Endothelial cell (in vitro differentiated cells): ENCODE data around the gene TNFSF15. TPM values are rescaled to one million over a fixed set of nuclear protein-coding genes. Genes with fewer than 3 reads are reported as not detected.

Source experiments
- DNase-seq: peaks from one replicate; pipeline ENCODE4 v3.0.0; 2021; ENCODE audit warnings: low spot score
- H3K27ac Mint-ChIP-seq: one replicate; pipeline ENCODE4 v1.8.0; 2021; ENCODE audit warnings: mixed read lengths, inconsistent platforms; ENCODE audit not compliant: unreplicated experiment
- H3K27me3 Mint-ChIP-seq: one replicate; pipeline ENCODE4 v1.8.0; 2021; ENCODE audit warnings: mild to moderate bottlenecking, moderate library complexity, mixed read lengths, inconsistent platforms; ENCODE audit not compliant: unreplicated experiment
- H3K36me3 Mint-ChIP-seq: one replicate; pipeline ENCODE4 v1.8.0; 2021; ENCODE audit warnings: mild to moderate bottlenecking, low read depth, mixed read lengths, inconsistent platforms; ENCODE audit not compliant: unreplicated experiment
- H3K4me1 Mint-ChIP-seq: one replicate; pipeline ENCODE4 v1.8.0; 2021; ENCODE audit warnings: mild to moderate bottlenecking, mixed read lengths, inconsistent platforms; ENCODE audit not compliant: unreplicated experiment
- H3K4me3 Mint-ChIP-seq: one replicate; pipeline ENCODE4 v1.8.0; 2021; ENCODE audit warnings: mild to moderate bottlenecking, mixed read lengths, inconsistent platforms; ENCODE audit not compliant: unreplicated experiment
- H3K9me3 Mint-ChIP-seq: one replicate; pipeline ENCODE4 v1.8.0; 2021; ENCODE audit warnings: mixed read lengths, inconsistent platforms; ENCODE audit not compliant: unreplicated experiment
- CTCF ChIP-seq: fragments of 200-600 bp; sonication (generic); IDR thresholded peaks from one replicate; pipeline ENCODE4 v1.5.0; 2021; ENCODE audit warnings: antibody characterized with exemption; ENCODE audit not compliant: unreplicated experiment
- total RNA-seq: library from RNA; stranded (reverse); fragmentation: NEBNext Ultra II Directional; extraction: Animal tissue kit (Norgen Biotek cat#: 25700); gene quantifications from one replicate; pipeline ENCODE4 v1.2.1, GENCODE V29; 2021; ENCODE audit not compliant: unreplicated experiment

Gene TNFSF15
- total RNA-seq, 1 donor from 2014 or later, result not detected

- no peak for DNase-seq
- H3K4me1 Mint-ChIP-seq, result no peaks in the 10 kb centered on the region
- no peak for TF ChIP-seq CTCF
- H3K4me3 Mint-ChIP-seq, result no peak overlapping the region
- no peaks in the 10 kb centered on the region for H3K27me3 Mint-ChIP-seq
- H3K27ac Mint-ChIP-seq, result no peak overlapping the region
- H3K9me3 Mint-ChIP-seq, result no peaks in the 10 kb centered on the region
- H3K36me3 Mint-ChIP-seq, result no peaks in the 10 kb centered on the region
These were observed 48.4 kb downstream of the TNFSF15 start for GRCh38 chr9:114757395-114757794.

GRCh38 chr9:114756920-114757319 is 48.9 kb downstream of the TNFSF15 start:
- no peaks in the 10 kb centered on the region for H3K9me3 Mint-ChIP-seq
- TF ChIP-seq CTCF, result no peak
- H3K4me1 Mint-ChIP-seq, result no peaks in the 10 kb centered on the region
- H3K27ac Mint-ChIP-seq, result no peak overlapping the region
- H3K36me3 Mint-ChIP-seq, result no peaks in the 10 kb centered on the region
- no peaks in the 10 kb centered on the region for H3K27me3 Mint-ChIP-seq
- DNase-seq, result no peak
- H3K4me3 Mint-ChIP-seq, result no peak overlapping the region

- Mint-ChIP-seq H3K27ac (no peak overlapping the region), H3K9me3 (no peaks in the 10 kb centered on the region), H3K4me3 (no peak overlapping the region), H3K27me3 (no peaks in the 10 kb centered on the region), H3K36me3 (no peaks in the 10 kb centered on the region), H3K4me1 (no peaks in the 10 kb centered on the region)
- TF ChIP-seq CTCF, result no peak
- no peak for DNase-seq
These were observed 51.3 kb downstream of the TNFSF15 start for GRCh38 chr9:114754581-114754980.

- no peak overlapping the region for H3K27ac Mint-ChIP-seq
- no peaks in the 10 kb centered on the region for H3K4me1 Mint-ChIP-seq
- DNase-seq, result no peak
- H3K4me3 Mint-ChIP-seq, result no peak overlapping the region
- no peaks in the 10 kb centered on the region for H3K9me3 Mint-ChIP-seq
- no peak for TF ChIP-seq CTCF
- H3K27me3 Mint-ChIP-seq, result no peaks in the 10 kb centered on the region
- no peaks in the 10 kb centered on the region for H3K36me3 Mint-ChIP-seq
These were observed 59.1 kb downstream of the TNFSF15 start for GRCh38 chr9:114746591-114747346.

GRCh38 chr9:114745879-114746550 is 59.8 kb downstream of the TNFSF15 start:
- H3K36me3 Mint-ChIP-seq, result no peaks in the 10 kb centered on the region
- no peaks in the 10 kb centered on the region for H3K27me3 Mint-ChIP-seq
- no peak for TF ChIP-seq CTCF
- H3K4me1 Mint-ChIP-seq, result no peaks in the 10 kb centered on the region
- H3K9me3 Mint-ChIP-seq, result no peaks in the 10 kb centered on the region
- no peak for DNase-seq
- H3K27ac Mint-ChIP-seq, result no peak overlapping the region
- H3K4me3 Mint-ChIP-seq, result no peak overlapping the region
